Activated CD8-positive, alpha-beta memory T cell treated with anti-CD3 and anti-CD28 coated beads for 1 hour (primary cell): ENCODE results near the gene SPDYC.
"Not testable (repeated sequence)": the region's sequence is repeated elsewhere in the genome, so short reads cannot be mapped to it uniquely, and the experiment has no call there.

Source experiments
- DNase-seq, 2 donors: peaks; one replicate each; pipeline ENCODE4 v3.0.0-alpha.2; 2020; ENCODE audit warnings: low read depth in 1 of 2; ENCODE audit errors: extremely low read depth in 1 of 2

SPDYC gene

DNA sequence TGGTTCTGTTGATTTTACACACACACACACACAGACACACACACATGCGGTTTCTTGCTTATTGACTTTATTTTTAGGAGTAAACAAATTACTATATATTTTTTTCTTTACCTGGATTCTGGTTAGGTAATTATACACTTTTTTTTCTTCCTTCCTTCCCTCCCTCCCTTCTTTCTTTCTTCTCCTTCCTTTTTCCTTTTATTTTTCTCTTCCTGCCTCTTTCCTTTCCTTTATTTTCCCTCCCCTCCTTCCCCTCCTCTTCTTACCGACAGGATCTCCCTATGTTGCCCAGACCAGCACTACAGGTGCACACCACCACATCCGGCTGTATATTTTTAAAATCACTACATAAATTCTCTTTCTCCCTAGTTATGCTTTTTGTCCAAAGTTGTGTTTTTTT lies 3.1 kb upstream of the SPDYC start:
- no peak for DNase-seq

DNA sequence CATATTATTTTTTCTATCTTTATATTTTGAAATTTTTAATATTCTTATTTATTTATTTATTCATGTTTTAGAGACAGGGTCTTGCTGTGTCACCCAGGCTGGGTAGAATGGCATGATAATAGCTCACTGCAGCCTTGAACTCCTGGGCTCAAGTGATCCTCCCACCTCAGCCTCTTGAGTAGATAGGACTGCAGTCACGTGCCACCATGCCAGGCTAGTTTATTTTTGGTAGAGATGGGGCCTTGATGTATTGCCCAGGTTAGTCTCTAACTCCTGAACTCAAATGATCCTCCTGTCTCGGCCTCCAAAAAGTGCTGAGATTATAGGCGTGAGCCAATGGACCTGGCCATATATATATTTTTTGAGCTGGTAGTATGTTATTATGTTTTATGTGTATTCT lies 2.4 kb upstream of the SPDYC start:
- DNase-seq, result no peak

DNA sequence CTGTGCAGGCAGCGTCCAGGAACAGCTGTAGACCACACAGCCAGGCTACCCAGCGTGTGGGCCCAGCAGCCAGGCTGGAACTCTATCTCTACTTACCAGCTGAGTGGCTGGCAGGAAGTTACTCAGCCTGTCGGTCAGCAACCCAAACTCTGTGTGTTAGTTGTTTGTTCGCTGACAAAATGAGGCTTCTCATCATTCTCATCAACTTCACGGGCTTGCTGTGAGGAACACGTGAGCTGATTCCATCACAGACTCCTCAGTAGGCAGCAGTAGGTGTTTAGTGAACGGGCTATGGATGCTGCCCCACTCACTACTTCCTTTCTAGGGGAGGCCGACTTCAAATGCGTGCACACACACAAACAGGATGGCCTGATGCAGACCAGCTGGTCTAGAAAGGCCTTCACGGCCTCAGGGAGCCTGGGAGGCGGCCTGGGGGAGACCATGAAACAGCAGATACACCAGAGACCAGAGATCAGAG lies 830 bp upstream of the SPDYC start:
- no peak for DNase-seq

DNA sequence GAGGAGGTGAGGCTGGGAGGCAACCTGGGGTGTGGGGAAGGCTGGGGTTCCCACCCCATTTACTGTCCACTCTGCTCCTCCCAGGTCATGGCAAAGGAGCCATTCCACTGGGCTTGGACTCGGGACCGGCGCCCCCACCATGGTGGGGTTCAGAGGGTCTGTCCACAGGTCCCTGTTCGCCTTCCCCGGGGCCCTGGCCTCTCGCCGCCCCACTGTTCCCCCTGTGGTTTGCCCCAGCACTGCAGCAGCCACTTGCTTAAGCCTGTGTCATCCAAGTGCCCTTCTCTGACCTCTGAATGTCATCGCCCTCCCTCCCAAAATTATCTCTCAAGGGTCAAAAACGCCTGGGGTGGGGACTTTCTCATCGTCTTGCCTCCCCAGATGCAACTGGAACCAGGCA lies 2.6 kb downstream of the SPDYC start:
- no peak for DNase-seq

DNA sequence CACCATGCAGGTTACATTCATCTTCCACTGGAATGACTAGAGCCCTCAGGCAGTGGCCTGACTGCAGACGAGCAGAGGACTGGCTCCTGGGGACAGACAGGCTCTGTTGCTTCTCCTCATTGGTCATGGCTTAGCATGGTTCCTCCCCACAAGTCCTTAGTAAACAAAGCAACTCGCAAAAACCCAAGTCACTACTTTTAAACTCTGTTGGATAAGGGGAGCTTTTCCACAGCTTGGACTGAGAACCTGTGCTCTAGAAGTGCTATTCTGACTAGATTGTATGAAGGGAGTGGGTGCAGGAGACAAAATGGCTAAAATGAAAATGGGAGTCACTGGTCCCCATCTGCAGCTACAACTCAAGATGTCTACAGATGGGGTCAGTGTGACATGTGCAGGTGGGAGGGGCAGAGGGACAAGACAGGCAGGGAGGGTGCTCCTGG lies 4.6 kb downstream of the SPDYC start:
- not testable (repeated sequence) for DNase-seq

DNA sequence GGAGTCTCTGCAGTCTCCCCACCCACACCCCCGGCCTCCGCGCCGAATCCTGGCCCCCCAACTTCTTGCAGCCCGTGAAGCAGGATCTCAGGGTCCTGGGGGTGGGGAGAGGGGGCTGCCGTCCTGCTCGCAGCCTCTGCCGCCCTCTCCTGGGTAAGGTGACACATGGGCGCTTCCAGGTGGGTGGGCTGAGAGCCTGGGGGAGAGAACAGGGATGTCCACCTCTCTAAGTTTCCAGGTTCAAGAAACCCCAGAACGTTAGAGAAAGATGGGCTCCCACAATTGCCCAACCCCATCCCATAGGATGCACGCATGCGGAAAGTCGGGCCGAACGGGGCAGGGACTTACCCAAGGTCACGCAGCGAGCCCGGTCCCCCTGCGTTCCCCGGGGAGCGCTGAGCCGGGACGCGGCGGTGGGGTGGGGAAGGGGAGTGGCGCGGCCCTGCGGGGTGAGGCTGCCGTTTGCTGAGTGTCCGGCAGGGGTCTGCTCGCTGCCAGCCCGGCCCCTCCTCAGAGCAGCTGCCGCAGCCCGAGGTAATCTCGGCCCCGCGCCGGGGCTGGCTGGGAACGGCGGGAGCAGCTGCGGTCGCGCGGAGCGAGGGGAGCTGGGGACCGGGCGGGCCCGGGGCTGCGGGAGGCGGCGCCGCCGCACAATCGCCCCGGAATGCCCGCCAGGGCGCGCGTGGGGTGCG lies 11.0 kb downstream of the SPDYC start:
- DNase-seq, result peak; percentile 7 to 32

DNA sequence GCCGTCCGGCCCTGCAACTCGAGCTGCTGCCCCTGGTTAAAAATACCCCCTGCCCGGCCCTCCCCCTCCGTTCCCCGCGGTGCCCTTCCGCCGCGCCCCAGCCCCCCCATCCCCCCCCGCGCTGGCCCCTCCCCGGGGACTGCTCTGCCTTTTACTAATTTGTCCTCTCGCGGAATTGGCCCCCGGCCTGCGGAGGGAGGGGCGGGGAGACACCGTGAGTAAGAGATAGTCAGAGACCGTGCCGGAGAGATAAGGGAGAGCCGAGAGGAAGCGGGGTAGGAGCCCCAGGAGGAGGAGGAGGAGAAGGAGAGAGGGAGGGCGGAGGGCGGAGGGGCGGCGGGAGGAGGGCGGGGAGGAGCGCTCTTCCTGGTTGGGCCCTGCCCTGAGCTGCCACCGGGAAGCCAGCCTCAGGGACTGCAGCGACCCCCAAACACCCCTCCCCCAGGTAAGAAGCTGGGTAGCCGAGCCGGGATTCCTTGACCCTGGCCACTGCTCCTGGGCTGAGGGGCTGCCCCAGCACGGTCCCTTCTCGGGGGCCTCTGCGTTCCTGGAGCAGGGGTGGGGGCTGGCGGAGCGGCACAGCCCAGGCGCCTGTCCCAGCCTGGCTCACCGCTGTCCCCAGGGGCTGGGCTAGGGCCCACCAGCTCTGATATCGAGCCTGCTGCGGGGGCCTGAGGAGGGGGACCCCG lies 11.7 kb downstream of the SPDYC start, which contains the start of gene CAPN1:
TSS of gene CAPN1 (plus strand) at position 360 of the 689 bp plus-strand sequence. CDS start 774 bp downstream, outside the sequence.
- DNase-seq, result peak; percentile 14 to 42

DNA sequence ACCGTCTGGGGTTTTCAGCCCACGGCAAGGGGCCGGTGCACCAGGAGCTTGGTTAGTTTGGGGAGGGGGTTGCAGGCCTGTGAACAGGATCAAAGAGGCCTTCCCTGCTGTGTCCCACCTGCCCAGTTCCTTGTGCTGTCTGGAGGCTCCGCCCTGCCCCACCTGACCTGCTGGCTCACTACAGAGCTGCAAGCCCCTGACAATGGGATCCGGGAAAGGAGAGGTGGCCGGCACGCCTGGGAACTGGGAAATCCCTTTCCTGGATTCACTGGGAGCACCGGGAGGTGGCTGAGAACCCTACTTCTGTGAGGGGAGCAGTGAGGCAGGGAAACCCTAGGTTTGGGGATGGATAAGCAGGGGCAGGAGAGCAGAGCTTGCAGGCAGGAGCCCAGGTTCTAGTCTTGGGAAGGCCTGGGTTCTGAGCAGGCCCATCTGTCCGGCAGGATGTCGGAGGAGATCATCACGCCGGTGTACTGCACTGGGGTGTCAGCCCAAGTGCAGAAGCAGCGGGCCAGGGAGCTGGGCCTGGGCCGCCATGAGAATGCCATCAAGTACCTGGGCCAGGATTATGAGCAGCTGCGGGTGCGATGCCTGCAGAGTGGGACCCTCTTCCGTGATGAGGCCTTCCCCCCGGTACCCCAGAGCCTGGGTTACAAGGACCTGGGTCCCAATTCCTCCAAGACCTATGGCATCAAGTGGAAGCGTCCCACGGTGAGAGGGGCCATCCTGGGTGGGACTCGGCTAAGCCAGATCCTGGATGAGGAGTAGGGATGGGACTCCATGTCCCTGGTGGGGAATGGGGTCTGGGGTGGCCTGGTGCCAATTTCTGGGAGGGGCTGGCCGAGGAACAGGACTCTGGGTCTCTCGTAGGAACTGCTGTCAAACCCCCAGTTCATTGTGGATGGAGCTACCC lies 12.5 kb downstream of the SPDYC start:
- no peak for DNase-seq

DNA sequence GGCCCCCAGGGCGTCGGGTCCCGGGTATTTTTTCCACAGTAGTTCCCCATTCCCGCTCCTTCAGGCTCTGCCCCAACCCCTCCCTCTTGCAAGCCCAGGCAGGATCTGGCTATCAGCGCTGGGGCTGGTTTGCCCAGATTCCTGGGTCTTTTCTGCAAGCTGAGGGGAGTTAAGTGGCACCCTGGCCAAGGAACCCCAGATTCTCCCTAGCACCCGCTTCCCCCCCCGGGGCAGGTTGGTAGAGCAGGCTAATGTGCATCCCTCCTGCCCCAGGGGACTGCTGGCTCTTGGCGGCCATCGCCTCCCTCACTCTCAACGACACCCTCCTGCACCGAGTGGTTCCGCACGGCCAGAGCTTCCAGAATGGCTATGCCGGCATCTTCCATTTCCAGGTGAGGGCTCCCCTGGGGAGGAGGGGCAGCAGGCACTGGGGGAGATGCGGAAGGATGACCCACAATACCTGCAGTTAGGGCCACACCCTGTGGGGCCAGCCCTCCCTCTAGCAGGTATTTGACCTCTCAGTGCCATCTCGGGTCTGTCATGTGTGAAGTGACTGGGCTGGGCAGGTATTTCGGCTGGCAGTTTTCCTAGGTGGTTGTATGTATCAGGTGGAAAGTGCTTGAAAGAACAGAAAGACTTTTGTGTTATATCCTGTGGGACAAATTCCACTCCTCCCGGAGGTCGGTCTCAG lies 13.3 kb downstream of the SPDYC start:
- no peak for DNase-seq

DNA sequence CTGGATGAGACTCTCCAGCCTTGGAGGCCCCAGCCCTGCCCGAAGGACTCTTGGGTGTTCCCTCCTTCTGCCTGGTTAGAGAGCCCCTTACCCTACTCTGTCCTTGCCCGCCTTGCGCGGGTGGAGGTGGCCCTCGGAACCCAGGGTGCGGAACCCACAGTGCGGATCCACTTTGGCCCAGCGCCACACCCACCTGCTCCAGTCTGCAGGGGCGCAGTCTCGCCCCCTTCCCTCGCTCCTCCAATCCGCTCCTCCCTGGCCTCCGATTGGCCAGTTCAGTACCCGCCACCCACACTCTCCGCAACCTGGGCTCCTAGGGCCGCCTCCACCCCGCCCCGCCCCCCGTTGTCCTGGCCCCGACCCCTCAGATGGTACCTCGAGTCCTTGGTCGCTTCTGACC lies 14.1 kb downstream of the SPDYC start:
- no peak for DNase-seq

DNA sequence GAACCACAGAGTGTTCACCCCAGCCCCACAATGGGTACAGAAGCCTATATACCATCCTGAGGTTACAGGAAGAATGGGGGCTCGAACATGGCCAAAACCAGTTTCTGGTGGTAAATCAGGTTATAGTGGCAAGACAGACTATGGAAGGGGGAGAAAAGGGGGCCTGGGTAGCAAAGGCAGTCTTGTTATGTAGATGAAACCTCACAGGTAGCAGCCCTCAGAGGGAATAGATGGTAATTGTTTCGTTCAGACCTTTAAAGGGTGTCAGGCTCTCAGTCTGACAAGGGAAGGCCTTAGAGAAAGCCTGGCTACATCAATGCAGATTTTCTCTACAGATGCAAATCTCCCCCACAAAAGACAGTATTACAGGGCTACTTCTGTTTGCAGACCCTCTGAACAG lies 15.1 kb downstream of the SPDYC start:
- DNase-seq, result no peak

DNA sequence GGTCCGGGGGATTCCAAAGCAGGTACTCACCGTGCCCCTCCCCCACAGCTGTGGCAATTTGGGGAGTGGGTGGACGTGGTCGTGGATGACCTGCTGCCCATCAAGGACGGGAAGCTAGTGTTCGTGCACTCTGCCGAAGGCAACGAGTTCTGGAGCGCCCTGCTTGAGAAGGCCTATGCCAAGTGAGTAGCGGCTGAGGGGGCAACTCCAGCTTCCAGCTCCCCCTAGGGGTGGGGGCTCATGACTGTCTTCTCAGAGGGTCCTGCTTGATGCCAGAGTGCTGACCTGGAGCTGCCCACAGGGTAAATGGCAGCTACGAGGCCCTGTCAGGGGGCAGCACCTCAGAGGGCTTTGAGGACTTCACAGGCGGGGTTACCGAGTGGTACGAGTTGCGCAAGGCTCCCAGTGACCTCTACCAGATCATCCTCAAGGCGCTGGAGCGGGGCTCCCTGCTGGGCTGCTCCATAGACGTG lies 15.9 kb downstream of the SPDYC start:
- no peak for DNase-seq

DNA sequence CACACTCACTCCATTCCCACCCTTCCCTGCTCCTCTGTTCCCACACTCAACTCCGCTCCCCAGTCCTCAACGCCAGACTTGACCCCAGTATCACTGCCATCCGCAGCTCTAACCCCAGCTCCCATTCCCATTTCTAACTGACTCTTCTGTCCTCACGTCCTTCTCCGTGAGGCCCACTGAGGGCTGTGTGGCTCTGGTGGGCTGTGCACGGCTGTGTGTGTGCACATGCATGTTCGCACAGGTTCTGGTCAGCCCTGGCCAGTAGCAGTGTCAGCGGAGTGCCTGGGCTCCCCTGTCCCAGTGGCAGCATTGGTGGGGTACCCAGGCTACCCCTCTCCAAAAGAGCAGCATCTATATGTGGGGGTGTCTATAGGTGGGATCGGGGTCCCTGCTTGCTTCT lies 16.7 kb downstream of the SPDYC start:
- no peak for DNase-seq

DNA sequence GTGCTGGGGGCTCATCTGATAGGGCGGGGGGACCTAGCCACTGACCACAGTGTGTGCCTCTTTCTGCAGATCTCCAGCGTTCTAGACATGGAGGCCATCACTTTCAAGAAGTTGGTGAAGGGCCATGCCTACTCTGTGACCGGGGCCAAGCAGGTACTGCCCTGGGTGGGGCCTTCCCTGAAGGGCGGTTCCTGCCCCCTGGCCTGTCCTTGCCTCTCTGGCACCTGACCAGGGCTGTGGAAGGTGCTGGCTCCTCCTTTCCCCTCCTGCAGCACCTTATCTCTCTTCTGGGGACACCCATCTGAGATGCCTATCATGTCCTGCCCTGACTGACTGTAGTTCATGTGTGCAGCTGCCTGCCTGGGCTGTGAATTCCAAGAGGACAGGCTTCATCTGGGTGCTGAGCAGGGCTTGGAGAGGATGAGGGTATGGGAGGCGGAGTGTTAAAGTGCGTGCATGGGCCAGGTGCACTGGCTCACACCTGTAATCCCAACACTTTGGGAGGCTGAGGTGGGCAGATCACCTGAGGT lies 17.2 kb downstream of the SPDYC start:
- no peak for DNase-seq

DNA sequence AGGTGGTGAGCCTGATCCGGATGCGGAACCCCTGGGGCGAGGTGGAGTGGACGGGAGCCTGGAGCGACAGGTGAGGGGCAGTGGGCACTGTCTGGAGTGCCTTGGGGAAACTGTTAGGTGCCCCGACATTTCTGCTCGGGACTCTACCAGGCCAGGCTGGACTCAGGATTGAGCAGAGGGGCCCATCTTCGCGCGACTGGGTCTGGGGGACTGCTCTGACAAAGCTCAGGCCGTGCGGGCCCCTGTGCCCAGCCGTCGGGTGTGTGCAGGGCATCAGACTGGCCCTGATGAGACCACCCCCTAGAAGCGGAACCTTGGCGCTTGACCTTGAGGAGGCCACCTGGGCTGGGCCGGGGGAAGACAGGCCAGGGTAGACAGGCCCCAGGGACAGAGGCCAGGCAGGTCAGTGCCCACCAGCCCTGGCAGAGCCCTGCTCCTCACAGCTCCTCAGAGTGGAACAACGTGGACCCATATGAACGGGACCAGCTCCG lies 18.0 kb downstream of the SPDYC start:
- DNase-seq, result no peak

DNA sequence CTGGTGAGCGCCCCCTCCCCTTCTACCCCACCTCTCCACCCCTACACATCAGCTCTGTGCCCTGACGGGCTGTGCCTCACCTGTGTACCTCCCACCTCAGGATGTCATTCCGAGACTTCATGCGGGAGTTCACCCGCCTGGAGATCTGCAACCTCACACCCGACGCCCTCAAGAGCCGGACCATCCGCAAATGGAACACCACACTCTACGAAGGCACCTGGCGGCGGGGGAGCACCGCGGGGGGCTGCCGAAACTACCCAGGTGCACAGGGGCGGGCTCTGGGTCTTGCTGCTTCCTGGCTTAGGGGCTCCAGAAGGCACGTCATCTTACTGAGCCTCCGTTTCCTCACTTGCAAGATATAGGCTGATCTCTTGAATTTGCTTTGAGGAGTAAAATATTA lies 18.5 kb downstream of the SPDYC start:
- DNase-seq, result no peak

DNA sequence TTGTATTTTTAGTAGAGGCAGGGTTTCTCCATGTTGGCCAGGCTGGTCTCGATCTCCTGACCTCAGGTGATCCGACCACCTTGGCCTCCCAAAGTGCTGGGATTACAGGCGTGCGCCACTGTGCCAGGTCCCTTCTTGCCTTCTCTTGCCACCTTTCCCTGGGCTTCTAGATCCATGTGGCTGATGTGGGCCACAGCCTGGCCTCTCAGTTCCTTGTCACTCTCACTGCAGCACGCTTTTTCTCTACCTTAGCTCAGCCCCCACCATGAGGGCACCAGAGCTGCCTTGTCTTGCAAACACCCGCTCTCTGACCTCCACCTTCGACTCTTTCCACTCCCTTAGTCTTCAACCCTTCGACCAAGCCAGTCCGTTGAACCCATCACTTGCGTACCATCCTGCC lies 19.2 kb downstream of the SPDYC start:
- no peak for DNase-seq

DNA sequence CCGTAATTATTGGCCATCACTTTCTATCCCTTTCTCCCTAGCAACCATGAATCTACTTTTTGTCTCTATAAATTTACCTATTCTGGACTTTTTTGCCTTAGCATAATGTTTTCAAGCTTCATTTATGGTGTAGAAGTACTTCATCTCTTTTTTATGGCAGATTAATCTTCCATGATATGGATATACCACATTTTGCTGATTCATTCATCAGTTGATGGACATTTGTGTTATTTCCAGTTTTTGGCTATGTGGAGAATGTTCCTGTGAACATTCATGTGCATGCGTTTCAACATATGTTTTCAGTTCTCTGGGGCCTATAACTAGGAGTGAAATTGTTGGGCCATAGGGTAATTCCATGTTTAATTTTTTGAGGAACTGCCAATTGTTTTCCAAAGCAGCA lies 24.5 kb downstream of the SPDYC start:
- DNase-seq, result no peak

DNA sequence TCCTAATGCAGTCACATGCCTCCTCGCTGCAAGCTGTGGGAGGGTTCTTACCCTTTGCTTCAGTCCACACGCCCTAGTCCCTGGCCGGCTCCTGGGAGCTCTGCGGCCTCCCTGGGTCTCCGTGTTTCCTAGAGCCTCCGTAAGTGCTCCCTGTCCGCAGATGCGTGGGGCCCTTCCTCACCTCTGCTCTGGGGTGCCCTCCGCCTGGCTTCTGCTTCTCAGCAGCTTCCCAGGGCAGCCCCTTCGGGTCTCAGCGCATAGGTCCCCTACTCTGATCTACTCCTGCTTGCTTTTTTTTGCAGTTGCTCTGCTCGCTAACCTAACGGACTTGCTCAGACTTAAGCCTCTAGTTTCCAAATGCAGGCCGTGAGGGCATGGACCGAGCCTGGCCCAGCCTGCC lies 34.1 kb downstream of the SPDYC start:
- no peak for DNase-seq
